SK-N-SH (cell line): ENCODE data around the gene ANO9. TPM values are rescaled to one million over a fixed set of nuclear protein-coding genes. Genes with fewer than 3 reads are reported as not detected.

ENCODE experiments used
- CTCF ChIA-PET: fragments of 300-600, 350-600 bp; formaldehyde crosslinking; extraction: SDS; loops from one replicate; lab custom pipeline; 2021; lab: Yijun Ruan, JAX
- POLR2A ChIA-PET: fragments of 350-600 bp; sonication (Branson Sonifier 250); formaldehyde crosslinking; extraction: SDS; loops from one replicate; lab custom pipeline; 2020; ENCODE audit warnings: antibody characterized with exemption, inconsistent platforms; lab: Yijun Ruan, JAX
- DNase-seq: peaks from one replicate; pipeline ENCODE4 v3.0.0; 2012
- H2AFZ ChIP-seq: fragments of 200-600 bp; sonication (generic); 2 replicates; pipeline ENCODE4 v1.8.1; 2016; ENCODE audit warnings: antibody characterized with exemption, mild to moderate bottlenecking, low read depth
- H3F3A ChIP-seq: fragments of 200-600 bp; sonication (generic); replicated peaks from 2 replicates; pipeline ENCODE3; 2016; ENCODE audit warnings: antibody characterized with exemption, mild to moderate bottlenecking; ENCODE audit not compliant: insufficient read depth
- H3K27ac ChIP-seq, 2 experiments: fragments of 200-500 bp in 1 of 2; fragments of 200-600 bp in 1 of 2; sonication (Bioruptor generic) in 1 of 2; sonication (generic), shearing (Covaris generic) in 1 of 2; 2 replicates each; pipeline versions ENCODE4 v1.5.1 to v1.6.1; 2014 to 2016; ENCODE audit warnings: low read depth in 2 of 2, inconsistent platforms in 1 of 2, low read length in 1 of 2, mild to moderate bottlenecking in 1 of 2, mixed read lengths in 1 of 2
- H3K27me3 ChIP-seq: fragments of 200-600 bp; sonication (generic), shearing (Covaris generic); 2 replicates; pipeline ENCODE4 v1.6.1; 2016; ENCODE audit warnings: mixed run types; ENCODE audit not compliant: insufficient read depth
- H3K36me3 ChIP-seq, 2 experiments: fragments of 200-500 bp in 1 of 2; fragments of 200-600 bp in 1 of 2; sonication (Bioruptor generic) in 1 of 2; sonication (generic) in 1 of 2; replicated peaks in 1 of 2; 2 replicates each; pipeline versions ENCODE3 to v1.5.1; 2014 to 2016; ENCODE audit warnings: low read length in 1 of 2, mild to moderate bottlenecking in 1 of 2; ENCODE audit not compliant: insufficient read depth in 2 of 2, control insufficient read depth in 1 of 2
- H3K4me1 ChIP-seq, 2 experiments: fragments of 200-500 bp in 1 of 2; fragments of 200-600 bp in 1 of 2; sonication (Bioruptor generic) in 1 of 2; sonication (generic), shearing (Covaris generic) in 1 of 2; 2 replicates each; pipeline versions ENCODE4 v1.5.1 to v1.6.1; 2014 to 2016; ENCODE audit warnings: low read depth in 1 of 2, low read length in 1 of 2, mixed run types in 1 of 2; ENCODE audit not compliant: insufficient read depth in 2 of 2, control insufficient read depth in 1 of 2
- H3K4me2 ChIP-seq: fragments of 200-600 bp; sonication (generic), shearing (Covaris generic); 2 replicates; pipeline ENCODE4 v1.6.1; 2017; ENCODE audit warnings: mixed run types
- H3K4me3 ChIP-seq, 2 experiments: fragments of 200-500 bp in 1 of 2; fragments of 200-600 bp in 1 of 2; sonication (Bioruptor generic) in 1 of 2; sonication (generic), shearing (Covaris generic) in 1 of 2; 2 replicates each; pipeline versions ENCODE4 v1.5.1 to v1.8.1; 2014 to 2016; ENCODE audit warnings: low read depth in 2 of 2, inconsistent platforms in 1 of 2, low read length in 1 of 2, mild to moderate bottlenecking in 1 of 2, mixed read lengths in 1 of 2, moderate library complexity in 1 of 2
- H3K79me2 ChIP-seq: fragments of 200-600 bp; sonication (generic); 2 replicates; pipeline ENCODE4 v1.8.1; 2017; ENCODE audit warnings: mild to moderate bottlenecking; ENCODE audit not compliant: insufficient read depth
- H3K9ac ChIP-seq: fragments of 200-600 bp; sonication (generic); 2 replicates; pipeline ENCODE4 v1.6.1; 2017; ENCODE audit warnings: mixed run types
- H3K9me2 ChIP-seq: fragments of 200-600 bp; sonication (generic); 2 replicates; pipeline ENCODE4 v1.6.1; 2017; ENCODE audit warnings: mixed run types
- H3K9me3 ChIP-seq: fragments of 200-600 bp; sonication (generic); 2 replicates; pipeline ENCODE4 v1.6.1; 2017; ENCODE audit warnings: mixed run types, mild to moderate bottlenecking, moderate library complexity
- H4K20me1 ChIP-seq: fragments of 200-600 bp; sonication (generic); 2 replicates; pipeline ENCODE4 v1.6.1; 2017; ENCODE audit warnings: mild to moderate bottlenecking, mixed run types; ENCODE audit not compliant: insufficient read depth
- CHD2 ChIP-seq: fragments of 150-350 bp; IDR thresholded peaks from 2 replicates; pipeline ENCODE4 v1.6.1; 2018; ENCODE audit warnings: low read length; ENCODE audit not compliant: partially characterized antibody
- EZH2phosphoT487 ChIP-seq: fragments of 200-600 bp; sonication (generic); IDR thresholded peaks from 2 replicates; pipeline ENCODE4 v1.6.1; 2017; ENCODE audit warnings: low read depth, mixed run types, mild to moderate bottlenecking, antibody characterized with exemption, moderate library complexity, borderline replicate concordance
- FOSL2 ChIP-seq: IDR thresholded peaks from 2 replicates; pipeline ENCODE4 v1.4.0; 2012; ENCODE audit warnings: low read depth, mild to moderate bottlenecking, moderate library complexity, borderline replicate concordance
- GATA2 ChIP-seq: sonication (generic); formaldehyde crosslinking; IDR thresholded peaks from 2 replicates; pipeline ENCODE4 v1.5.0; 2020; ENCODE audit warnings: mild to moderate bottlenecking, missing genetic modification reagents
- JUND ChIP-seq: IDR thresholded peaks from 2 replicates; pipeline ENCODE4 v1.4.0; 2012
- MAX ChIP-seq: IDR thresholded peaks from 2 replicates; pipeline ENCODE4 v1.4.0; 2012; ENCODE audit warnings: low read depth
- MXI1 ChIP-seq: IDR thresholded peaks from 2 replicates; pipeline ENCODE4 v1.6.1; 2012; ENCODE audit warnings: mild to moderate bottlenecking, low read depth, low read length, improper control_type of control experiment
- NRF1 ChIP-seq: IDR thresholded peaks from 2 replicates; pipeline ENCODE4 v1.6.1; 2012; ENCODE audit warnings: low read depth, mild to moderate bottlenecking, low read length
- POLR2AphosphoS5 ChIP-seq: IDR thresholded peaks from 2 replicates; pipeline ENCODE4 v1.6.1; 2012; ENCODE audit warnings: low read depth, low read length
- RAD21 ChIP-seq: IDR thresholded peaks from 2 replicates; pipeline ENCODE4 v1.6.1; 2012; ENCODE audit warnings: mild to moderate bottlenecking, low read length
- RCOR1 ChIP-seq: fragments of 150-350 bp; IDR thresholded peaks from 2 replicates; pipeline ENCODE4 v1.6.1; 2017; ENCODE audit warnings: antibody characterized with exemption, low read length
- RFX5 ChIP-seq: IDR thresholded peaks from 2 replicates; pipeline ENCODE4 v1.6.1; 2012; ENCODE audit warnings: mild to moderate bottlenecking, improper control_type of control experiment, low read length
- SIN3A ChIP-seq: IDR thresholded peaks from 2 replicates; pipeline ENCODE4 v1.6.1; 2012; ENCODE audit warnings: low read depth, mild to moderate bottlenecking, low read length, moderate library complexity, borderline replicate concordance
- SMC3 ChIP-seq: IDR thresholded peaks from 2 replicates; pipeline ENCODE4 v1.6.1; 2012; ENCODE audit warnings: low read depth, low read length, improper control_type of control experiment
- TCF12 ChIP-seq: IDR thresholded peaks from 2 replicates; pipeline ENCODE4 v1.4.0; 2012
- TEAD4 ChIP-seq: IDR thresholded peaks from 2 replicates; pipeline ENCODE4 v1.4.0; 2012; ENCODE audit warnings: mild to moderate bottlenecking, borderline replicate concordance; ENCODE audit not compliant: insufficient read depth
- YY1 ChIP-seq: IDR thresholded peaks from 2 replicates; pipeline ENCODE4 v1.4.0; 2012; ENCODE audit warnings: low read depth, mild to moderate bottlenecking
- WGBS: methylation state at CpG from one replicate; pipeline ENCODE4 v1.1.6; 2017; ENCODE audit warnings: low lambda C conversion rate; 5-methylcytosine and 5-hydroxymethylcytosine counted together
- polyA plus RNA-seq, 3 experiments: library from polyadenylated mRNA; depleted of rRNA; stranded (reverse); fragments of >200 nt; gene quantifications; 2 replicates each; pipeline ENCODE4 v1.2.3, GENCODE V29; 2012
- TF ChIP-seq, protein P1 (sequence below): fragments of 200-600 bp; sonication (generic); IDR thresholded peaks from 2 replicates; pipeline ENCODE4 v1.6.1; 2017; ENCODE audit warnings: antibody characterized with exemption, mild to moderate bottlenecking, moderate library complexity
- TF ChIP-seq, protein P2 (sequence below): fragments of 150-350 bp; IDR thresholded peaks from 2 replicates; pipeline ENCODE4 v1.6.1; 2016; ENCODE audit warnings: mild to moderate bottlenecking, low read depth, low read length
- TF ChIP-seq, protein P3 (sequence below): IDR thresholded peaks from 2 replicates; pipeline ENCODE4 v1.4.0; 2012; ENCODE audit warnings: low read depth, borderline replicate concordance

Gene ANO9
- polyA plus RNA-seq, 1 of the 3 experiments (the other 2 are of a cell fraction) = 0.12 TPM

DNA sequence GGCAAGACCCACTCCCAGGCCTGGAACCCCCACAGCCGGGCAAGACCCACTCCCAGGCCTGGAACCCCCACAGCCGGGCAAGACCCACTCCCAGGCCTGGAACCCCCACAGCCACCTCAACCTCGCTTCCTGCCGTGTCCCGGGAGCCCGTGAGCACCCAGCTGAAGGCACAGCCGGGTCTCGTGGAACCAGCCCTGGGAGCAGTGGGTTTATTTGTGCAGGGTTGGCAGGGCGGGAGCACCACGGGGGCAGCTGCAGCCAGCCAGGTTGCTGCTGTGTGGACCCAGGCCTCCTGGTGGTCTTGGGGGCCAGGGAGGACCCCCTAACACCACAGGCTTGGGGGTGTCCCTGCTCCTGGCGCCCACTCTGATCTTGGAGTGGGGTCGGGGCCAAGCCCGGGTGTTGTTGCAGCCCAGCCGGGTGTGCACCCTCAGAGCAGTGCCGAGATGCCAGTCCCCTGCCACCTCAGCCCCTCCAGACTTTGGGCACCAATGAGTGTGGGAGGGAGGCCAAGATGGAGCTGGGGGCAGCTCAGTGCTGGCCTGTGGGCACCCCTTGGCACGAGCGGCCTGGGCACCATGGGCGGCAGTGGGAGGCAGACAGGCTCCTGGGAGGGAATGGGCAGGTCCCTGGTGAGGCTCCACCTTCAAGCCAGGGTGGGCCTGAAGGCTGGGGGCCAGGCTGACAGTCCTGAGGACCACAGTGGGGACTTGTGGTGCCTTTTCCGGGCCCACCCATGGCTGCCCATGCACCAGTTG, 56.0 kb downstream of the ANO9 start (continued):
- no peak for TF ChIP-seq CHD2
- no peak for TF ChIP-seq TCF12
- no peak for TF ChIP-seq SMC3
- TF ChIP-seq JUND = no peak
- no peak for TF ChIP-seq SIN3A
- TF ChIP-seq, all 33 proteins: peak for 0

GRCh38 chr11:384511-384910, 57.3 kb downstream of the ANO9 start:
- peaks cover 0 to 4% of the 10 kb centered on the region in 2 experiments; a peak in 1 of 4 replicates for H3K4me1 ChIP-seq
- no peaks in the 10 kb centered on the region for H3K79me2 ChIP-seq
- H3F3A ChIP-seq = no peaks in the 10 kb centered on the region
- H3K36me3 ChIP-seq = peaks cover 0 to 9% of the 10 kb centered on the region in 2 experiments
- H3K27ac ChIP-seq = no peak overlapping the region
- no peak overlapping the region for H3K9ac ChIP-seq
- CTCF ChIA-PET = no interaction called here
- H3K9me3 ChIP-seq = no peaks in the 10 kb centered on the region
- H3K9me2 ChIP-seq = no peaks in the 10 kb centered on the region
- POLR2A ChIA-PET = interaction anchor here (1.3 kb wide), 1 partner anchor 12 kb away, joined by 4 read pairs; no protein-coding TSS in a partner anchor
- no peak for TF ChIP-seq MXI1
- TF ChIP-seq FOSL2 = no peak
- no peak for TF ChIP-seq SIN3A
- no peak for TF ChIP-seq TCF12
- TF ChIP-seq, all 33 proteins: peak for 0
- no peak overlapping the region for H3K4me2 ChIP-seq
- no peak overlapping the region for H3K4me3 ChIP-seq
- WGBS = no CpG with 5 or more reads among the region's 16 CpGs
- DNase-seq = no peak
- no peaks in the 10 kb centered on the region for H4K20me1 ChIP-seq
- no peaks in the 10 kb centered on the region for H3K27me3 ChIP-seq
- no peak overlapping the region for H2AFZ ChIP-seq

- Histone ChIP-seq H3K36me3 (peaks cover 0 to 14% of the 10 kb centered on the region in 2 experiments), H3K9me3 (no peaks in the 10 kb centered on the region), H2AFZ (no peak overlapping the region), H3K4me2 (no peak overlapping the region), H3F3A (no peaks in the 10 kb centered on the region), H3K27ac (no peak overlapping the region; a peak in 1 of 4 replicates), H3K9ac (no peak overlapping the region), H3K79me2 (no peaks in the 10 kb centered on the region), H3K27me3 (no peaks in the 10 kb centered on the region), H4K20me1 (no peaks in the 10 kb centered on the region), H3K4me3 (no peak overlapping the region), H3K9me2 (no peaks in the 10 kb centered on the region), H3K4me1 (peaks cover 0 to 4% of the 10 kb centered on the region in 2 experiments; a peak in 1 of 4 replicates)
- DNase-seq = peak; percentile 55
- POLR2A ChIA-PET = interaction anchor here (1.0 to 1.3 kb wide), 2 partner anchors 9 to 13 kb away, joined by 3 to 4 read pairs; no protein-coding TSS in a partner anchor
- 83% methylated on average over 12 of the region's 14 CpGs for WGBS
- CTCF ChIA-PET = interaction anchor here (0.8 to 1.9 kb wide), 4 partner anchors 12 to 78 kb away, joined by 3 to 11 read pairs (median 4); no protein-coding TSS in a partner anchor
- TF ChIP-seq, protein P1, sequence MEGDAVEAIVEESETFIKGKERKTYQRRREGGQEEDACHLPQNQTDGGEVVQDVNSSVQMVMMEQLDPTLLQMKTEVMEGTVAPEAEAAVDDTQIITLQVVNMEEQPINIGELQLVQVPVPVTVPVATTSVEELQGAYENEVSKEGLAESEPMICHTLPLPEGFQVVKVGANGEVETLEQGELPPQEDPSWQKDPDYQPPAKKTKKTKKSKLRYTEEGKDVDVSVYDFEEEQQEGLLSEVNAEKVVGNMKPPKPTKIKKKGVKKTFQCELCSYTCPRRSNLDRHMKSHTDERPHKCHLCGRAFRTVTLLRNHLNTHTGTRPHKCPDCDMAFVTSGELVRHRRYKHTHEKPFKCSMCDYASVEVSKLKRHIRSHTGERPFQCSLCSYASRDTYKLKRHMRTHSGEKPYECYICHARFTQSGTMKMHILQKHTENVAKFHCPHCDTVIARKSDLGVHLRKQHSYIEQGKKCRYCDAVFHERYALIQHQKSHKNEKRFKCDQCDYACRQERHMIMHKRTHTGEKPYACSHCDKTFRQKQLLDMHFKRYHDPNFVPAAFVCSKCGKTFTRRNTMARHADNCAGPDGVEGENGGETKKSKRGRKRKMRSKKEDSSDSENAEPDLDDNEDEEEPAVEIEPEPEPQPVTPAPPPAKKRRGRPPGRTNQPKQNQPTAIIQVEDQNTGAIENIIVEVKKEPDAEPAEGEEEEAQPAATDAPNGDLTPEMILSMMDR = no peak
- TF ChIP-seq TEAD4 (no peak), YY1 (no peak), POLR2AphosphoS5 (no peak), RAD21 (no peak), MAX (no peak), EZH2phosphoT487 (no peak), SMC3 (no peak), TCF12 (no peak), GATA2 (CRISPR knock-in tag) (no peak), RCOR1 (no peak), NRF1 (no peak), RFX5 (no peak), MXI1 (no peak)
- TF ChIP-seq, protein P2, sequence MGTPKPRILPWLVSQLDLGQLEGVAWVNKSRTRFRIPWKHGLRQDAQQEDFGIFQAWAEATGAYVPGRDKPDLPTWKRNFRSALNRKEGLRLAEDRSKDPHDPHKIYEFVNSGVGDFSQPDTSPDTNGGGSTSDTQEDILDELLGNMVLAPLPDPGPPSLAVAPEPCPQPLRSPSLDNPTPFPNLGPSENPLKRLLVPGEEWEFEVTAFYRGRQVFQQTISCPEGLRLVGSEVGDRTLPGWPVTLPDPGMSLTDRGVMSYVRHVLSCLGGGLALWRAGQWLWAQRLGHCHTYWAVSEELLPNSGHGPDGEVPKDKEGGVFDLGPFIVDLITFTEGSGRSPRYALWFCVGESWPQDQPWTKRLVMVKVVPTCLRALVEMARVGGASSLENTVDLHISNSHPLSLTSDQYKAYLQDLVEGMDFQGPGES = no peak
- TF ChIP-seq, protein P3, sequence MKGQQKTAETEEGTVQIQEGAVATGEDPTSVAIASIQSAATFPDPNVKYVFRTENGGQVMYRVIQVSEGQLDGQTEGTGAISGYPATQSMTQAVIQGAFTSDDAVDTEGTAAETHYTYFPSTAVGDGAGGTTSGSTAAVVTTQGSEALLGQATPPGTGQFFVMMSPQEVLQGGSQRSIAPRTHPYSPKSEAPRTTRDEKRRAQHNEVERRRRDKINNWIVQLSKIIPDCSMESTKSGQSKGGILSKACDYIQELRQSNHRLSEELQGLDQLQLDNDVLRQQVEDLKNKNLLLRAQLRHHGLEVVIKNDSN = no peak
Observed at GRCh38 chr11:383431-383830, 58.4 kb downstream of the ANO9 start.
